Astrocyte (in vitro differentiated cells and primary cell): Measurements from ENCODE around the gene CHADL.

Experiments
- EZH2 ChIP-seq: IDR thresholded peaks from 2 replicates; pipeline ENCODE4 v1.6.1; 2012; ENCODE audit warnings: mild to moderate bottlenecking, low read length, inconsistent platforms; ENCODE audit not compliant: insufficient read depth
- TF ChIP-seq, protein P1 (sequence below): IDR thresholded peaks from 2 replicates; pipeline ENCODE4 v1.5.1; 2011; ENCODE audit warnings: low read depth, mild to moderate bottlenecking, inconsistent platforms, low read length, moderate library complexity; ENCODE audit not compliant: insufficient read depth

DNA sequence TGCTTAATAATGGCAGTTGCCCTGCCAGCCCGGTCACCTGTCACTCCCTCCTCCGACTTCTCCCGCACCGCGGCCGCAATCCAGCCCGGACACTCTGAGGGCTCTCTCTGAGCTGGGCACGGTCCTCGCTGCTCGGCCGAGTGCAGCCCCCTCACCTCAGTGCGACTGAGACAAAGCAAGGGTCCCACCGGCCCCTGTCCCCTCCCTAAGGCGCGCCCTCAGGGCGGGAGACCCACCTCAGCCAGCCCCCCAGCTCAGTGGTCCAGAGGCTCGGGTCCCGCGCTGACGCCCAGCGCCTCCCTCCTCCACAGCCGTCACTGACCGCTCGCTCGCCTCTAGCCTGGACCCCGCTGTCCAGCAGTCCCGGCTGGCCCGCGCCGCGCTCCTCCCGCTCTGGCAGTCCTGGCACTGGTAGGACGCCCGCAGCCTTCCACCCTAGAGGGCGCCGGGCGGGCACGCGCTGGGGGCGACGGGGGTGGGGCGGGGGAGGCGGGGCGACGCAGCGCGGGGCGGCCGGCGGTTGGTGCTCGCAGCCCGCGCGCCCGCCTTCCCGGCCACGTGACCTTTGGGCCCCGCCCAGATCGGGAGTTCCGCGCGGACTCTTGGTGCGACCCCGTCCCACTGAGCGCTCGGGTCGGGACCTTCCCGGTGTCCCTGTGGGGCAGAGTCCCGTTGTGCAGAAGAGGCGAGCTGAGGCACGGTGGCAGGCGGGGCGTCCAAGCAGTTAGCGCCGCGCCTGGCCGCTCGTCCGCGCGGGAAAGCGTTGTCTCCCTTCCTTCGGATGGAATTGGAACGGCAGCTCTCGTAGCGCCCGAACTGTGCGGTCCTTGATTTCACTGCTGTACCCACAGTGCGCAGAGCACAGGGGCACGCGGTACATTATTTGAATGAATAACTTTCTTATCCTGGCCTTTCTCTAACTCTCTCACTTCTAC, 43.4 kb downstream of the CHADL start:
- TF ChIP-seq, protein P1, sequence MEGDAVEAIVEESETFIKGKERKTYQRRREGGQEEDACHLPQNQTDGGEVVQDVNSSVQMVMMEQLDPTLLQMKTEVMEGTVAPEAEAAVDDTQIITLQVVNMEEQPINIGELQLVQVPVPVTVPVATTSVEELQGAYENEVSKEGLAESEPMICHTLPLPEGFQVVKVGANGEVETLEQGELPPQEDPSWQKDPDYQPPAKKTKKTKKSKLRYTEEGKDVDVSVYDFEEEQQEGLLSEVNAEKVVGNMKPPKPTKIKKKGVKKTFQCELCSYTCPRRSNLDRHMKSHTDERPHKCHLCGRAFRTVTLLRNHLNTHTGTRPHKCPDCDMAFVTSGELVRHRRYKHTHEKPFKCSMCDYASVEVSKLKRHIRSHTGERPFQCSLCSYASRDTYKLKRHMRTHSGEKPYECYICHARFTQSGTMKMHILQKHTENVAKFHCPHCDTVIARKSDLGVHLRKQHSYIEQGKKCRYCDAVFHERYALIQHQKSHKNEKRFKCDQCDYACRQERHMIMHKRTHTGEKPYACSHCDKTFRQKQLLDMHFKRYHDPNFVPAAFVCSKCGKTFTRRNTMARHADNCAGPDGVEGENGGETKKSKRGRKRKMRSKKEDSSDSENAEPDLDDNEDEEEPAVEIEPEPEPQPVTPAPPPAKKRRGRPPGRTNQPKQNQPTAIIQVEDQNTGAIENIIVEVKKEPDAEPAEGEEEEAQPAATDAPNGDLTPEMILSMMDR: no peak
- TF ChIP-seq EZH2: no peak
